Measurements from ENCODE around the gene TYROBP.

The TYROBP gene

GRCh38 chr19:35863018-35863417 is 45.1 kb downstream of the TYROBP start:
- H3K4me3 ChIP-seq (replicated peaks in 1 of 2; ENCODE audit: low read depth in 2 of 2, low read length in 2 of 2), result no peak overlapping the region
- DNase-seq (ENCODE audit: low read depth in 2 of 2), result no peak
- TF ChIP-seq, protein P1, sequence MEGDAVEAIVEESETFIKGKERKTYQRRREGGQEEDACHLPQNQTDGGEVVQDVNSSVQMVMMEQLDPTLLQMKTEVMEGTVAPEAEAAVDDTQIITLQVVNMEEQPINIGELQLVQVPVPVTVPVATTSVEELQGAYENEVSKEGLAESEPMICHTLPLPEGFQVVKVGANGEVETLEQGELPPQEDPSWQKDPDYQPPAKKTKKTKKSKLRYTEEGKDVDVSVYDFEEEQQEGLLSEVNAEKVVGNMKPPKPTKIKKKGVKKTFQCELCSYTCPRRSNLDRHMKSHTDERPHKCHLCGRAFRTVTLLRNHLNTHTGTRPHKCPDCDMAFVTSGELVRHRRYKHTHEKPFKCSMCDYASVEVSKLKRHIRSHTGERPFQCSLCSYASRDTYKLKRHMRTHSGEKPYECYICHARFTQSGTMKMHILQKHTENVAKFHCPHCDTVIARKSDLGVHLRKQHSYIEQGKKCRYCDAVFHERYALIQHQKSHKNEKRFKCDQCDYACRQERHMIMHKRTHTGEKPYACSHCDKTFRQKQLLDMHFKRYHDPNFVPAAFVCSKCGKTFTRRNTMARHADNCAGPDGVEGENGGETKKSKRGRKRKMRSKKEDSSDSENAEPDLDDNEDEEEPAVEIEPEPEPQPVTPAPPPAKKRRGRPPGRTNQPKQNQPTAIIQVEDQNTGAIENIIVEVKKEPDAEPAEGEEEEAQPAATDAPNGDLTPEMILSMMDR (IDR thresholded peaks at IDR 0.05; ENCODE audit: low read depth, low read length), result no peak

GRCh38 chr19:35862528-35862927 is 45.6 kb downstream of the TYROBP start:
- H3K4me3 ChIP-seq (replicated peaks in 1 of 2; ENCODE audit: low read depth in 2 of 2, low read length in 2 of 2), result no peak overlapping the region
- DNase-seq (ENCODE audit: low read depth in 2 of 2), result no peak
- TF ChIP-seq, protein P1 (IDR thresholded peaks at IDR 0.05; ENCODE audit: low read depth, low read length), result no peak

- no peak for DNase-seq (ENCODE audit: low read depth in 2 of 2)
- no peak overlapping the region for H3K4me3 ChIP-seq (replicated peaks in 1 of 2; ENCODE audit: low read depth in 2 of 2, low read length in 2 of 2)
Observed at GRCh38 chr19:35861640-35862160, 46.4 kb downstream of the TYROBP start.

DNA sequence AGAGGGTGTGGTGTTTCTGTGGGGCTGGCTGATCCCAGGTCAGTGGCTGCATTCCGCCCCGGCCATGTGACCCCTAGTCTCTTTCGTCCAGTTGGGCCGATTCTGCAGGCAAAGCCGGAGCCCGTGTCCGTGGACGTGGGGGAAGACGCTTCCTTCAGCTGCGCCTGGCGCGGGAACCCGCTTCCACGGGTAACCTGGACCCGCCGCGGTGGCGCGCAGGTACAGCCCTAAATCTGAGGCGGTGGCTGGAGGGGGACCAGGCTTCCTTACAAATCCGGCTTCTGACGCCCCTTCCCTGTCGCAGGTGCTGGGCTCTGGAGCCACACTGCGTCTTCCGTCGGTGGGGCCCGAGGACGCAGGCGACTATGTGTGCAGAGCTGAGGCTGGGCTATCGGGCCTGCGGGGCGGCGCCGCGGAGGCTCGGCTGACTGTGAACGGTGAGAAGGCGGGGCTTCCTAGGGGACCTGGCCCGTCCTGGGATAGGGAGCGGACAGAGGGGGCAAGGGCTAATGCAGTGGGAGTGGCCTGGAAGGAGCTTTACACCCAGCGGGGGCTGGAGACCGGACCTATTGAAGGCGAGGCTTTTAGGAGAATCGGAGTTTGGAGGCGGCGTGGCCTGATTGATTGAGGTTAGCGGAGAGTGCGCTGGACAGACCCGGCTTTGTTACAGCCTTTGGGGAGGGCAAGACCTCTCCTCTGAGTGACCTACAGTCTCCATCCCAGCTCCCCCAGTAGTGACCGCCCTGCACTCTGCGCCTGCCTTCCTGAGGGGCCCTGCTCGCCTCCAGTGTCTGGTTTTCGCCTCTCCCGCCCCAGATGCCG is 47.1 kb downstream of the TYROBP start:
- TF ChIP-seq, protein P1 (IDR thresholded peaks at IDR 0.05; ENCODE audit: low read depth, low read length), result no peak
- no peak for DNase-seq (ENCODE audit: low read depth in 2 of 2)
- no peak overlapping the region for H3K4me3 ChIP-seq (replicated peaks in 1 of 2; ENCODE audit: low read depth in 2 of 2, low read length in 2 of 2)

More at GRCh38 chr19:35861640-35862160, 46.4 kb downstream of the TYROBP start:
- TF ChIP-seq, protein P1 (IDR thresholded peaks at IDR 0.05; ENCODE audit: low read depth, low read length), result no peak

DNA sequence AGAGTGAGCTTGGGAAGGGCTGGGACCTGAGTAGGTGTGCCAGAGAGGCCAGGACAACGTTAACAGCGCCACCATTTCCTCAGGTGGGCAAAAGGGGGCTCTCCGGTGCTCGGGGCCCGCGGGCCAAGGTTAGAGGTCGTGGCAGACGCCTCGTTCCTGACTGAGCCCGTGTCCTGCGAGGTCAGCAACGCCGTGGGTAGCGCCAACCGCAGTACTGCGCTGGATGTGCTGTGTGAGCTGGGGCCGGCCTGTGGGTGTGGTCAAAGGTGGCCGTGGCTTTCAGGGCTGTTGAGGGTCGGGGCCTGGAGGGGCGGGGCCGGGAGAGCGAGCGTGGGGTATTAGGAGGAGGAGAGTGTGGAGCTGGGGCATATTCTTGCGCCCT is 47.7 kb downstream of the TYROBP start:
- TF ChIP-seq, protein P1 (IDR thresholded peaks at IDR 0.05; ENCODE audit: low read depth, low read length), result no peak
- H3K4me3 ChIP-seq (replicated peaks in 1 of 2; ENCODE audit: low read depth in 2 of 2, low read length in 2 of 2), result no peak overlapping the region
- no peak for DNase-seq (ENCODE audit: low read depth in 2 of 2)

- H3K4me3 ChIP-seq (replicated peaks in 1 of 2; ENCODE audit: low read depth in 2 of 2, low read length in 2 of 2), result no peak overlapping the region
- DNase-seq (ENCODE audit: low read depth in 2 of 2), result no peak
- TF ChIP-seq, protein P1 (IDR thresholded peaks at IDR 0.05; ENCODE audit: low read depth, low read length), result no peak
Observed at GRCh38 chr19:35859414-35859813, 48.7 kb downstream of the TYROBP start.
